Measurements from ENCODE around the gene LILRB4.

GRCh38 chr19:54653181-54653809, 9.5 kb upstream of the LILRB4 start:
- TF ChIP-seq CTCF (conservative IDR thresholded peaks at IDR 0.05; ENCODE audit: low read length) = peak; percentile 88
- no peak for TF ChIP-seq EZH2phosphoT487 (IDR thresholded peaks at IDR 0.05; ENCODE audit: borderline replicate concordance, low read depth, low read length)
